ENCODE data around the gene TNNI3K. TPM values are rescaled to one million over a fixed set of nuclear protein-coding genes. Genes with fewer than 3 reads are reported as not detected.

TNNI3K gene
- total and polyA plus RNA-seq, 10 of the 15 experiments (the other 5 are each of a cell fraction or from before 2014, with no cell fraction given): 0.14 to 1.6 (median 0.44) TPM; not detected in 4

GRCh38 chr1:74199504-74199903 lies 35.7 kb upstream of the TNNI3K start:
- Histone ChIP-seq H2AFZ (ENCODE audit: control insufficient read depth, low read depth, low read length) (peak overlapping the region; percentile 26), H3K9me3 (replicated peaks; ENCODE audit: control insufficient read depth, insufficient read depth, low read length) (no peaks in the 10 kb centered on the region), H3K79me2 (ENCODE audit: control insufficient read depth, insufficient read depth, low read length) (no peaks in the 10 kb centered on the region), H3K27ac (ENCODE audit: control insufficient read depth, insufficient read depth) (no peak overlapping the region), H3K9ac (ENCODE audit: control insufficient read depth, insufficient read depth, low read length) (no peak overlapping the region), H3K36me3 (ENCODE audit: control insufficient read depth in 2 of 2, insufficient read depth in 2 of 2, low read length in 1 of 2) (no peaks in the 10 kb centered on the region), H4K20me1 (ENCODE audit: control insufficient read depth, insufficient read depth) (no peaks in the 10 kb centered on the region), H3K4me1 (ENCODE audit: control insufficient read depth, insufficient read depth, low read length) (0 out of 2 replicates have a peak, but pooled peaks cover 5% of the 10 kb centered on the region), H3K27me3 (replicated peaks in 1 of 2; ENCODE audit: control insufficient read depth in 2 of 2, insufficient read depth in 2 of 2, low read length in 1 of 2) (no peaks in the 10 kb centered on the region), H3K4me2 (ENCODE audit: control insufficient read depth, insufficient read depth) (peak overlapping the region; percentile 80; the same call in 1 of the 2 replicates), H3K4me3 (peak overlapping the region; percentile 82; the same call in 1 of the 2 replicates)
- no TSS peak for BruUV-seq (replicated peaks)
- in situ Hi-C loops (cut with MboI): loop anchor here (5.0 kb wide), 1 partner anchor 533 kb away; the partner anchor contains the start of genes CRYZ and TYW3
- 80% methylated on average over 5 of the region's 5 CpGs for WGBS (ENCODE audit: insufficient coverage, insufficient replicate concordance, low lambda C conversion rate, missing lambda C conversion rate)
- intact Hi-C loops (cut with micrococcal nuclease; ENCODE audit: unreplicated experiment): loop anchor here (5.0 to 10.0 kb wide), 2 partner anchors 493 to 535 kb away; partner anchors contain the start of genes CRYZ and TYW3
- ATAC-seq (no peak), FAIRE-seq (no peak), DNase-seq (ENCODE audit: low read depth, low spot score) (no peak)
- TF ChIP-seq ZNF622 (IDR thresholded peaks at IDR 0.05): no peak
- POLR2A ChIA-PET: interaction anchor here (0.6 kb wide), 1 partner anchor 13 kb away, joined by 3 read pairs; no protein-coding TSS in a partner anchor
- CTCF ChIA-PET: interaction anchor here (1.0 kb wide), 1 partner anchor 269 kb away, joined by 3 read pairs; no protein-coding TSS in a partner anchor
- RAD21 ChIA-PET (ENCODE audit: unreplicated experiment): interaction anchor here (1.0 kb wide), 1 partner anchor 360 kb away, joined by 3 read pairs; no protein-coding TSS in a partner anchor
- SMC1A ChIA-PET (ENCODE audit: uncharacterized antibody, unreplicated experiment): no interaction called here

- no TSS peak for BruUV-seq (replicated peaks)
- H3K79me2 ChIP-seq (ENCODE audit: control insufficient read depth, insufficient read depth, low read length): no peaks in the 10 kb centered on the region
- no peak for TF ChIP-seq TCF12 (IDR thresholded peaks at IDR 0.05; ENCODE audit: low read depth, low read length)
- no peak overlapping the region for H3K9ac ChIP-seq (ENCODE audit: control insufficient read depth, insufficient read depth, low read length)
- no peaks in the 10 kb centered on the region; a peak in 1 of 4 replicates for H3K36me3 ChIP-seq (ENCODE audit: control insufficient read depth in 2 of 2, insufficient read depth in 2 of 2, low read length in 1 of 2)
- no peak for ATAC-seq
- H3K4me3 ChIP-seq: no peak overlapping the region
- in situ Hi-C loops (cut with MboI): no loop called here
- H3K9me3 ChIP-seq (replicated peaks; ENCODE audit: control insufficient read depth, insufficient read depth, low read length): no peaks in the 10 kb centered on the region
- H3K27ac ChIP-seq (ENCODE audit: control insufficient read depth, insufficient read depth): no peak overlapping the region
- H3K27me3 ChIP-seq (replicated peaks in 1 of 2; ENCODE audit: control insufficient read depth in 2 of 2, insufficient read depth in 2 of 2, low read length in 1 of 2): no peaks in the 10 kb centered on the region
- no peaks in the 10 kb centered on the region for H3K4me1 ChIP-seq (ENCODE audit: control insufficient read depth, insufficient read depth, low read length)
- RAD21 ChIA-PET (ENCODE audit: unreplicated experiment): no interaction called here
- no peak overlapping the region for H3K4me2 ChIP-seq (ENCODE audit: control insufficient read depth, insufficient read depth)
- SMC1A ChIA-PET (ENCODE audit: uncharacterized antibody, unreplicated experiment): no interaction called here
- WGBS (ENCODE audit: insufficient coverage, insufficient replicate concordance, low lambda C conversion rate, missing lambda C conversion rate): 100% methylated on average over 2 of the region's 2 CpGs
- CTCF ChIA-PET: no interaction called here
- FAIRE-seq: no peak
- POLR2A ChIA-PET: no interaction called here
- no peak for DNase-seq (ENCODE audit: low read depth, low spot score)
- no peak overlapping the region for H2AFZ ChIP-seq (ENCODE audit: control insufficient read depth, low read depth, low read length)
- intact Hi-C loops (cut with micrococcal nuclease; ENCODE audit: unreplicated experiment): no loop called here
- H4K20me1 ChIP-seq (ENCODE audit: control insufficient read depth, insufficient read depth): no peaks in the 10 kb centered on the region
Observed at GRCh38 chr1:74205266-74205665, 29.9 kb upstream of the TNNI3K start.

All from GM12878 (cell line).